ENCODE data around the gene ANKRD9.
"Not testable (repeated sequence)": the region's sequence is repeated elsewhere in the genome, so short reads cannot be mapped to it uniquely, and the experiment has no call there.

The ANKRD9 gene, protein sequence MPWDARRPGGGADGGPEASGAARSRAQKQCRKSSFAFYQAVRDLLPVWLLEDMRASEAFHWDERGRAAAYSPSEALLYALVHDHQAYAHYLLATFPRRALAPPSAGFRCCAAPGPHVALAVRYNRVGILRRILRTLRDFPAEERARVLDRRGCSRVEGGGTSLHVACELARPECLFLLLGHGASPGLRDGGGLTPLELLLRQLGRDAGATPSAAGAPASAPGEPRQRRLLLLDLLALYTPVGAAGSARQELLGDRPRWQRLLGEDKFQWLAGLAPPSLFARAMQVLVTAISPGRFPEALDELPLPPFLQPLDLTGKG

GRCh38 chr14:102509746-102510615, at the start of gene ANKRD9:
Gene ANKRD9, minus strand, starts transcription at chr14:102509776. Its CDS starts 1,887 bp downstream, at chr14:102507889.
- DNase-seq: peak; percentile 94

DNA sequence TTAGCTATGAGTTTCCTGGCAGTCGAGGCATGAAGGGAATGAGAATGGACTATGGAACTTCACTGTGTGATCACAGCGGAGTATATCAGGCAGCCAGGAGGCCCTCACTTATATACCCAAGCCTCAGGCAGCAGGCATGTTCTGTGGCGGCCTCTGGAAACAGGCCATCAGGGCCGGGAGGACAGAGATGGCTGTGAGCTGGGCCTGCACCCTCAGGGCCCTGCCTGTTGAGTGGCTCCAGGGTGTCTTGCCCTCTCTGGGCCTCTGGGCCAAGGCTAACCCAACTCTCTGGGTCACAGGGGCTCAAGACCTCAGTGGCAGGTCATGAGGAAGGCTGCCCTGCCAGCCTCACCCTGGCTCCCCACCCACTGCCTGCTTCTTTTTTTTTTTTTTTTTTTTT, 49.0 kb upstream of the ANKRD9 start:
- no peak for DNase-seq

- DNase-seq: no peak
Measured at GRCh38 chr14:102557434-102558226, 48.1 kb upstream of the ANKRD9 start.

GRCh38 chr14:102556098-102556677, 46.6 kb upstream of the ANKRD9 start:
- no peak for DNase-seq

DNA sequence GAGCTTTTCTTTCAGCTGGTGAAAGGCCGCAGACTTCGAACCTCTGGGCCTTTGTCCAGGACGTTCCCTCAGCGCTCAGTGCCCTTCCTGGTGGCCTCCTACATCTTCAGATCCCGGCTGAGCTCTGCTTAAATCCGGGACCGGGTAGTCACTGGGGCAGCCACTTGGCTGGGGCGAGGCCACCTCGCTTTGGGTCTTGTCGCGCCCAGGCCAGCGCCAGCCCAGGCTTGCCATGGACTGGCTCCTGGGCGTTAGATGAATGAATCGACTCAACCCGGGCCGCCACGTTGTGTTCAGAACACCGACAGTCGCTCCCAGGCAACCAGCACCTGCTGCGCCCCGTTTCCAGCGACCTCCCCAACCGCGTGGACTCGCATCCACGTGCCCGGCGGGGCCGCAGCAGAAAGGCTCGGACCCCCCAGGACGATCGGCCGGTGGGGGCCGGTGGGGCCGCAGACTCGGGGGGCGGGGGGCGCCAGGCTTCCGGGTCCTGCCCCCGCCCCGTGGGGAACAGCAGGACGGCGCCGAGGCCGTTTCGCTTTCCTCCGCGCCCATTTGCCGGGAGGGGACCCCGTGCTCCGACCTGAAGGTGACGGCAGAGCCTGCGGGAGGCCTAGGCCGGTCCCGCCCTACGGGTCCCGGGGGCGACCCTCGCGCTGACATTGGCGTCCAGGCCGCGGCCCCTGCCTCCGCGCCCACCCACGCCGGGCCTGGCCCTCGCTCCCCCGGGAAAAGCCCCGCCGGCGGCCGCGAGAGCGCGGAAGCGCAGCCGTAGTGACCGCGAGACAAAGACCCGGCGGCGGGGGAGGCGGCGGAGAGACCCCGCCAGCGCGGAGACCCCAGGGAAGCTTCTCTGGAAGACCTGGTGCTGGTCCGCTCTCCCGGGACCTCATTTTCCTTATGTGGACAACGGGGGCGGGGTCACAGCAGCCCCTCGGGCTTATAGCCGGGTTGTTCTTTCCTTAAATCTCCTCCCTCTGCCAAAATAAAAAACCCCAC, 45.5 kb upstream of the ANKRD9 start:
- DNase-seq: peak; percentile 64

DNA sequence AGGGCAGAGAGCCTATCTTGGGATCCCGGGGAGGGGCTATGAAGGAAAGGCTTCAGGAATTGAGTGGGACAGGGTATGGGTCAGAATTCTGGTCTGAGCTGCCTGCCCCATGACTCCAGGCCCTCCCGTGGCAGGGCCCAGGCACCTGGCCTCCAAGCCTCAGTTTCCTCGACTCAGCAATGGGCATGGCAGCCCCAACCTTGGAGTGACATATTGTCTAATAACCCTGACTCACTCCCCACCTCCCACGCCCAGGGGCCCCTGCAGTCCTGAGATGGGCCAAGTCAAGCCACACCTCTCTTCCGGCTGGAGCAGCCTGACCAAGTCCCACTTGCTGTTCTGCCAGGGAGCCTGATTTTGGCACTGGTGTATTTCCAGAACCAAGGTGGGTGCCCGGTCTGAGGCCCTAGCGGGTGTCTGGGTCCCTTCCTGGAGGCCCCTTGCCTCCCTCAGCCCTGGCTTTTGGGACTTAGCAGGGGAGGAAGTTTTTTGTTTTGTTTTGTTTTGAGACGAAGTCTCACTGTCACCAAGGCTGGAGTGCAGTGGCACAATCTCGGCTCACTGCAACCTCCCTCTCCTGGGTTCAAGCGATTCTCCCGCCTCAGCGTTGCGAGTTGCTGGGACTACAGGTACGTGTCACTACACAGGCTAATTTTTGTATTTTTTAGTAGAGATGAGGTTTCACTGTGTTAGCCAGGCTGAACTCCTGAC, 42.6 kb upstream of the ANKRD9 start:
- DNase-seq: peak; percentile 67

DNA sequence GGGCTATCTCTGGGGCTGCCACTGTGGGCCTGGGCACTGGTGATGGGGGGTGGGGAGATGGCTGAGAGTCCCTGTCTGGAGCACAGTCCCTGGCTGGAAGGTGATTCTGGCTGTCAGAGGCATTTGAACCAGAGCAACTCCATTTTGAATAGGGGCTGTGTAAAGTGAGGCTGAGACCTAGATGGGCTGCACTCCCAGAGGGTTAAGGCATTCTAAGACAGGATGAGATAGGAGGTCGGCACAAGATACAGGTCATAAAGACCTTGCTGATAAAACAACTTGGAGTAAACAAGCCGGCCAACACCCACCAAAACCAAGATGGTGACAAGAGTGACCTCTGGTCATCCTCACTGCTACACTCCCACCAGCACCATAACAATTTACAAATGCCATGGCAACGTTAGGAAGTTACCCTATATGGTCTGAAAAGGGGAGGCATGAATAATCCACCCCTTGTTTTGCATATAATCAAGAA, 41.4 kb upstream of the ANKRD9 start:
- not testable (repeated sequence) for DNase-seq

GRCh38 chr14:102548616-102549240, 39.2 kb upstream of the ANKRD9 start:
- DNase-seq: no peak

DNA sequence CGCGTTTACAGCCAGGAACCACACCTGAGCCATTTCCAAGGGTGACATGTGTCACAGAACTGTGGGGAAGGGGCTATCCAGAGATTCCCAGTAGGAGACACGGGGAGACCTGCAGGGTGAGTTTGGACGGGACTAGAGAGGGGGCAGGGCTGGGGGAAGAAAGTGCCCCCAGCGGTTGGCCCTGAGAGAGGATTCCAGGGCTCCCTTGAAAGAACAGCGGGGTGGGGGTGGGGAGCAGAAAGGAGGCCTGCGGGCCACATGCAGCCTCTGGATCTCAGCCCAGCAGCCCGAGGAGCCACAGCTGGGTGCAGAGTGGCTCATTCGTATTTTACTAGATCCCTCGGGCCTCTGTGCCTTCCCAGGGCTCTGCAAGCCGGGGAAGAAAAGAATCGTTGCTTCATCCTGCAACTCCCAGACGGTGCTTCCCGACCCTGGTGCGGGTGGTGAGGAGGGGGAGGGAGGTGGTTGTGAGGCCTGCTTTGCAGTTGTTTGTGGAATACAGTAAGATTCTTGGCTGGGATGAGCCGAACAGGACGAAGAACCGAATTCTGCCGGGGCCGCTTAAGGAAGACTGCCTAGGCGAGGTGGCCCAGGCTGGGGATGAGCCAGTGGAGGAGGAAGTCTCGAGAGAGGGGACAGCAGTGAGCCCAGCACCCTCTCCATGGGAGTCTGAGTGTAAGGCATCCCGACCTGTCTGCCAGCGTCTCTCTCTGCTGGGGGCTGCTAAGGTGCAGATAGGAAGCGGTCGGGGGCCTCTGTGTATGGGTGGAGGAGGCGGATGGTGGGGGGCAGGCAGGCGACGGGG, 36.1 kb upstream of the ANKRD9 start:
- DNase-seq: no peak

- peak; percentile 30 for DNase-seq
Measured at GRCh38 chr14:102544747-102545460, 35.3 kb upstream of the ANKRD9 start.

GRCh38 chr14:102544046-102544746, 34.6 kb upstream of the ANKRD9 start:
- DNase-seq: no peak

DNA sequence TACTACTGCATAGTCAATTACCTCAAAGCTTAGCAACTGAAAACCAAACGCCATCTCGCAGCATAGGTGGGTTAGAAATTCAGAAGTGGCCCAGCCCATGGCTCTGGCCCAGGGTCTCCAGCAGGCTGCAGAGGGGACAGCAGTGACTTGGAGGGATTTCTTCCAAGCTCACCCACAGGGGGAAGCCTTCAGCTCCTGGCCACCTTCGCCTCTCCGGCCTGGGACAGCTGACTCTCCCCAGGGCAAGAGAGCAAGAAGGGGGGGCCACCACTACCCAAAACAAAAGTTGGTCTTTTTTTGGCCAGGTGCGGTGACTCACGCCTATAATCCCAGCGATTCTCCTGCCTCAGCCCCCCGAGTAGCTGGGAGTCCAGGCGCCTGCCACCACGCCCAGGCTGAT, 32.2 kb upstream of the ANKRD9 start:
- DNase-seq: no peak

DNA sequence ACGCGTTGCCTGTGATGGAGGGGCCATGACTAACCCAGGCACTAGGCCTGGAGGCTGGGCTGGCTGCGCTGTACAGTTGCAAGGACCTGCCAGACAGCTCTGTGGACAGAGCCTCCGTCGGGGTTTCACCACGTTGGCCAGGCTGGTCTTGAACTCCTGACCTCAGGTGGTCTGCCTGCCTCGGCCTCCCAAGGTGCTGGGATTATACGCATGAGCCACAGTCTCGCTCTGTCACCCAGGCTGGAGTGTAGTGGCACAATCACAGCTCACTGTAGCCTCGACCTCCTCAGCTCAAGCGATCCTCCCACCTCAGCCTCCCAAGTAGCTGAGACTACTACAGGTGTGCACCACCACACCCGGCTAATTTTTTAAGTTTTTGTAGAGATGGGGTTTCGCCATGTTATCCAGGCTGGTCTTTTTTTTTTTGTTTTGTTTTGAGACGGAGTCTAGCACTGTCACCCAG, 31.5 kb upstream of the ANKRD9 start:
- not testable (repeated sequence) for DNase-seq

DNA sequence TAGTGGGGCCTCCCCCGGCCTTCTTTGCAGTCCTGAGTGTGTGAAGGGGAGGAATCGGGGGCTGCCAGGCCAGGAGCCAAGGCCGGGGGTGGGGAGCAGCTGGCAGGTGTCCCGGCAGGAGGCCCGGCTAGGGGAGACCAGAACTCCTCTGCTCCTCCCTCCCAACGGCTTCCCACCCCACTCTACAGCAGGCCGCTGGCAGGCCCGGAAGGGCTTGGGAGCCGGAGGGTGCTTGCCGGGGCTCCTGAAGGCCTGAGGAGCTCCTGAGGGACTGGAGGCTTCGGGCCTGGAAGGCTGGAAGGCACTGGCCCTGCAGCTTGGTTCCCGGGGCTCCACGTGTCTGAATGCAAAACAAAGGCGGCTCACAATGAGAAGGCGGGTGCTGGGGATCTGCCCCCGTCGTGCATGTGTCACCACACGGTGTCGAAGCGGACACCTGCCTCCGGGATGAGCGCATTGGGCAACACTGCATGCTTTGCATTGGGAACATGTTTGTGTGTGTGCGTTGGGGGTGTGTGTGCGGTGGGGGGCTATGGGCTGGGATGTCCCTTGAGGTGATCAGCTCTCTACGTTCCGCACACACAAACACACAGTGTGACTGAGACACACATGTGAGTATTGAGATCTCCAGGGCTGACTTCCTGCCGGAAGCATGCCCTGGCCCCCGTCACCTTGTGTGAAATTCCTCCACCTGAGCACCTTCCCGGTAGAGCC, 30.9 kb upstream of the ANKRD9 start:
- no peak for DNase-seq

- DNase-seq: no peak
Measured at GRCh38 chr14:102539544-102540314, 30.2 kb upstream of the ANKRD9 start.

Measured in activated CD4-positive, alpha-beta T cell treated with anti-CD3 and anti-CD28 coated beads for 48 hours (primary cell).